Uterus (tissue), 4 donors: ENCODE data around the gene RRAS. TPM values are rescaled to one million over a fixed set of nuclear protein-coding genes. Genes with fewer than 3 reads are reported as not detected.

Experiments used
- DNase-seq, 2 donors: peaks; one replicate each; pipeline ENCODE4 v3.0.0-alpha.2; 2019 to 2020
- H3K27ac ChIP-seq, 2 donors: fragments of 200-600 bp; sonication (generic); 1 replicate in 1 of 2; 2 replicates in 1 of 2; pipeline ENCODE4 v1.5.1; 2016 to 2018
- H3K27me3 ChIP-seq, 2 donors: fragments of 200-600 bp; sonication (generic); one replicate each; pipeline ENCODE4 v1.5.1; 2018 to 2019; ENCODE audit warnings: control low read depth in 1 of 2
- H3K36me3 ChIP-seq, 2 donors: fragments of 200-600 bp; sonication (generic); one replicate each; pipeline ENCODE4 v1.5.1; 2019; ENCODE audit warnings: control low read depth in 1 of 2
- H3K4me1 ChIP-seq, 2 donors: fragments of 200-600 bp; sonication (generic); one replicate each; pipeline ENCODE4 v1.5.1; 2018 to 2019; ENCODE audit warnings: control low read depth in 1 of 2
- H3K4me3 ChIP-seq, 2 donors: fragments of 200-600 bp; sonication (generic); 1 replicate in 1 of 2; 2 replicates in 1 of 2; pipeline ENCODE4 v1.5.1; 2018 to 2019; ENCODE audit warnings: mild to moderate bottlenecking in 1 of 2
- H3K9me3 ChIP-seq, 2 donors: fragments of 200-600 bp; sonication (generic); one replicate each; pipeline ENCODE4 v1.5.1; 2019; ENCODE audit warnings: control low read depth in 1 of 2
- CTCF ChIP-seq, 4 experiments: fragments of 200-600 bp in 2 of 4; fragments of 450-650 bp in 2 of 4; sonication (generic) in 2 of 4; IDR thresholded peaks; one replicate each; pipeline ENCODE4 v1.5.1; 2016 to 2019; ENCODE audit warnings: antibody characterized with exemption in 4 of 4, mild to moderate bottlenecking in 2 of 4, moderate library complexity in 1 of 4
- POLR2A ChIP-seq, 2 donors: fragments of 450-650 bp; IDR thresholded peaks; one replicate each; pipeline ENCODE4 v1.6.1; 2016; ENCODE audit warnings: antibody characterized with exemption in 2 of 2, mild to moderate bottlenecking in 1 of 2, moderate library complexity in 1 of 2
- intact Hi-C: fragments of 100-400 bp; cut with DNase I; formaldehyde crosslinking; loops from one replicate; pipeline ENCODE4 v1.15.1; 2023; ENCODE audit warnings: low total_unique reads
- total RNA-seq, 4 donors: library from RNA; depleted of rRNA in 3 of 4; stranded (reverse); fragments of >200 nt in 3 of 4; gene quantifications; one replicate each; pipeline versions ENCODE4 v1.1.0 to v1.2.4, GENCODE V29; 2014 to 2023
- donor health status: DM: yes; HTN: yes; CAD: no.

Gene RRAS
- total RNA-seq, 4 donors from 2014 or later, result 17.1 to 106 (median 47.7) TPM

DNA sequence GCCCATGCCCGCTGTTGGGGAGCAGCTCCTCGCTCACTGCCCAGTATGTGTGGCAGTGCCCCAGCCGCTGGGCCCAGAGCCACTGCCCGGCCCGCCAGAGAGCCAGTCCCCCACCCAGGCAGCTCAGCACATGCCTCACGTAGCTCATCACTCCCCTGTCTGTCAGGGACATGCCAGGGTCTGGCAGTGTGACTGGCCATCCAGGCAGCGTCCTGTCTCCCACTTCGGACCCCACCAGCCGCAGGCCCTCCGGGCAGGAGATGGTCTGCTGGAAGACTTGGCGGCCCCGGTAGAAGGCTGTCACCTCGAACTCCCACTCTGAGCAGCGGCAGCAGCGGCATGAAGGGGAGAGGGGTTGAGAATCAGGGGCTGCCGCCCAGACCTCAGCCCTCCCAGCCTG, 22.1 kb upstream of the RRAS start:
- Histone ChIP-seq H3K36me3 (no peaks in the 10 kb centered on the region), H3K27ac (no peak overlapping the region), H3K9me3 (no peaks in the 10 kb centered on the region), H3K4me1 (peaks cover 0 to 6% of the 10 kb centered on the region in 2 donors), H3K27me3 (no peaks in the 10 kb centered on the region), H3K4me3 (no peak overlapping the region)
- no peak for DNase-seq
- intact Hi-C loops, result no loop called here
- TF ChIP-seq CTCF (IDR thresholded peaks at IDR 0.05) (no peak), POLR2A (IDR thresholded peaks at IDR 0.05) (no peak)

GRCh38 chr19:49660338-49660961, 20.5 kb upstream of the RRAS start:
- TF ChIP-seq CTCF (IDR thresholded peaks at IDR 0.05), result no peak
- no peak for TF ChIP-seq POLR2A (IDR thresholded peaks at IDR 0.05)
- Histone ChIP-seq H3K36me3 (no peaks in the 10 kb centered on the region), H3K9me3 (no peaks in the 10 kb centered on the region), H3K27me3 (no peaks in the 10 kb centered on the region), H3K4me3 (no peak overlapping the region), H3K4me1 (no peaks in the 10 kb centered on the region), H3K27ac (no peak overlapping the region)
- no peak for DNase-seq
- intact Hi-C loops, result no loop called here

DNA sequence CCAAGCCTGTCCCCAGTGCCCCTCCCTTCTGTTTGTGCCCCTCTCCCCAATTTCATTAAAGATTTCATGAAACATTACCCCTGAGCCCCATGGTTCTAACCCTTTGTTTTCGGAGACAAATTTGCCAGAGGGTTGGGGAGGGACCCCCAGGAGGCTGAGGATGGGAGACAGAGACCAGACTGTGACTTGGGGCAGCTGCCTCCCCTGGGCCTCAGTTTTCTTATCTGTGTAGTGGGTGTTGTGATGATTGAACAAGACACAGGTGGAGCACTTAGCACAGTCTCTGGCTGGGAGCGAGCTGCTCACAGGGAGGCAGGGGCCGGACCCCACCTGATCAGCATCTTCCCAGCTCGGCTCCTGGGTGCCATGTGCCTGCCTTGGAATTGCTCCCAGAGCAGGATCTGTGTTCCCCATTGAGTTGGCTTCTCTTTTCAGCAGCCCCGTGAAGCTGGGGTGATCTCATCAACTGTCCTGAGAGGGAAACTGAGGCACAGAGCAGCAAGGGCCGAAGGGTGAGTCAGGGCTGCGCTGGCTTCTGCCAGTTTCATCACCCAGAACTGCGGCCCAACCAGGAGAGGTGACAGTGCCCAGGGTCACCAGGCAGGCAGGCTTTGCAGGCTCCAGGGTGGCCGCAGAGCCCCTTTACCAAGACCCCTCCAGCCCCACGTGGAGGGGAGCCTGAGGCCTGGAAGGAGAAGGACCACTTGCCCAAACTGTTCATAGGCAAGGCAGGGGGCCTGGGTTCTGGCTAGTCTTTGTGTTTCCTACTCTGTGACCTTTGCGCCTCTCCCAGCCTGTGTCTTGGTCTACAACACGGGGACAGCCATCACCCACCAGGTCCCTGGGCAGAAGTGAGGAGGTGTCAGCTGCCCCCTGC, 18.9 kb upstream of the RRAS start:
- no peak for TF ChIP-seq CTCF (IDR thresholded peaks at IDR 0.05)
- no peak for TF ChIP-seq POLR2A (IDR thresholded peaks at IDR 0.05)
- intact Hi-C loops, result no loop called here
- Histone ChIP-seq H3K27ac (no peak overlapping the region), H3K27me3 (no peaks in the 10 kb centered on the region), H3K4me3 (no peak overlapping the region), H3K9me3 (no peaks in the 10 kb centered on the region), H3K36me3 (no peaks in the 10 kb centered on the region), H3K4me1 (no peaks in the 10 kb centered on the region)
- DNase-seq, result no peak

DNA sequence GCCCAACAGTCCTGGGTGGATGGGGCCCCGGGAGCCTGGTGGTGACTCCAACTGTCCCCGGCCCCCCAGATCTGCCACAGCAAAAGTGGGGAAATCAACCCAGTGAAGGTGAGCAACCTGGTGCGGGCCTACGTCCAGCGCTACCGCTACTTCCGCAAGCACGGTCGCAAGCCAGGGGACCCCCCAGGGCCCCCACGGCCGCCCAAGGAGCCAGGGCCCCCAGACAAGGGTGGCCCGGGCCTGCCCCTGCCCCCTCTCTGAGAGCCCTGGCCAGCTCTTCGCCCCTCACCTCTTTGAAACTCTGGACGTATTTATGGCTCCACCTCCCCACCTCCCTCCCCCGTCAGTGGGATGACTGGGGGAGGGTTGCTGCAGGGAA, 18.2 kb upstream of the RRAS start:
- TF ChIP-seq POLR2A (IDR thresholded peaks at IDR 0.05), result no peak
- no peak for TF ChIP-seq CTCF (IDR thresholded peaks at IDR 0.05)
- intact Hi-C loops, result no loop called here
- Histone ChIP-seq H3K36me3 (no peaks in the 10 kb centered on the region), H3K4me3 (no peak overlapping the region), H3K27me3 (no peaks in the 10 kb centered on the region), H3K9me3 (no peaks in the 10 kb centered on the region), H3K4me1 (no peaks in the 10 kb centered on the region), H3K27ac (no peak overlapping the region)
- no peak for DNase-seq

DNA sequence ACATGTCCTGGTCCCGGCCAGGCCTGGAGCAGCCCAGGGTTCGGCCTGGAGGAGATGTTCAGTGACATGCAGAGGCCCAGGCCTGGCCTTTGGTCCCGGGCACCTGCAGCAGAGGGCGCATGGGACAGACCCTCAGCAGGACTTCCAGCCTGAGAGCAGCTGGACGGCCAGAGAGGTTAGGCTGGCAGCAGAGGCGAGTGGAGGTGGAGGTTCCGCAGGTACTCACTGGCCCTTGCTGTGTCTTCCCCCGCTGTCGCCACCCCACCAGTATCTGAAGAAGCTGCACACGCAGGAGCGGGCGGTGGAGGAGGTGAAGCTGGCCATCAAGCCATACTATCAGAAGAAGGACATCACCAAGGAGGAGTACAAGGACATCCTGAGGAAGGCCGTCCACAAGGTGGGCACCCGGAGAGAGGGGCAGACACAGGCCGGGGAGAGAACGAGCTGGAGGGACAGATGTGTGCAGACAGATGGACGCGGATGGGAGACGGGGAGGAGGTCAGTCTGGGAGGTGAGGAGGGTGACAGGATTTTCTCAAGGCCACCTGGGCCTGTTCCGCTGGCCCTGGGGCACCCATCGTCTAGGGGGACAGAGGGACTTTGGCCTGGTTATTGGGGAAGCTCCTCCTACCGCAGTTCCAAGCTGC, 17.7 kb upstream of the RRAS start:
- H3K4me1 ChIP-seq, result no peaks in the 10 kb centered on the region
- intact Hi-C loops, result no loop called here
- TF ChIP-seq POLR2A (IDR thresholded peaks at IDR 0.05) (no peak), CTCF (IDR thresholded peaks at IDR 0.05) (no peak)
- no peaks in the 10 kb centered on the region for H3K27me3 ChIP-seq
- no peaks in the 10 kb centered on the region for H3K36me3 ChIP-seq
- no peak for DNase-seq
- no peak overlapping the region for H3K4me3 ChIP-seq
- H3K27ac ChIP-seq, result no peak overlapping the region
- H3K9me3 ChIP-seq, result no peaks in the 10 kb centered on the region
